Heart left ventricle (tissue), 16 donors: ENCODE measurements around the gene JSRP1. TPM values are rescaled to one million over a fixed set of nuclear protein-coding genes. Genes with fewer than 3 reads are reported as not detected.

Experiments used
- ATAC-seq, 4 donors: fragments of 200-7000 bp; cut with Tn5 transposase; one replicate each; pipeline ENCODE4 v1.9.1; 2020 to 2022; ENCODE audit warnings: moderate library complexity in 4 of 4, mild to moderate bottlenecking in 3 of 4, moderate number of reproducible peaks in 1 of 4
- DNase-seq, 5 donors: peaks; one replicate each; pipeline ENCODE4 v3.0.0-alpha.2; 2020
- H3K27ac ChIP-seq, 12 donors: fragments of 200-600 bp; sonication (generic) in 4 of 12; one replicate each; pipeline versions ENCODE4 v1.5.0 to v1.8.0; 2016 to 2022; ENCODE audit warnings: mild to moderate bottlenecking in 2 of 12
- H3K27me3 ChIP-seq, 9 donors: fragments of 200-600 bp; sonication (generic) in 2 of 9; one replicate each; pipeline versions ENCODE4 v1.5.1 to v1.8.0; 2016 to 2022; ENCODE audit warnings: mild to moderate bottlenecking in 3 of 9
- H3K36me3 ChIP-seq, 9 donors: fragments of 200-600 bp; sonication (generic) in 2 of 9; one replicate each; pipeline versions ENCODE4 v1.5.0 to v1.8.0; 2018 to 2022; ENCODE audit warnings: mild to moderate bottlenecking in 2 of 9
- H3K4me1 ChIP-seq, 12 donors: fragments of 200-600 bp; sonication (generic) in 4 of 12; one replicate each; pipeline versions ENCODE4 v1.5.0 to v1.8.0; 2016 to 2022; ENCODE audit warnings: mild to moderate bottlenecking in 3 of 12
- H3K4me3 ChIP-seq, 12 donors: fragments of 200-600 bp; sonication (generic) in 4 of 12; one replicate each; pipeline versions ENCODE4 v1.5.0 to v1.8.0; 2017 to 2022; ENCODE audit warnings: mild to moderate bottlenecking in 9 of 12, moderate library complexity in 4 of 12
- H3K9me3 ChIP-seq, 12 donors: fragments of 200-600 bp; sonication (generic) in 4 of 12; one replicate each; pipeline versions ENCODE4 v1.5.0 to v1.8.0; 2016 to 2022; ENCODE audit warnings: mild to moderate bottlenecking in 1 of 12
- CTCF ChIP-seq, 12 donors: fragments of 200-600 bp; sonication (generic) in 4 of 12; IDR thresholded peaks; one replicate each; pipeline versions ENCODE4 v1.5.0 to v1.8.0; 2018 to 2022; ENCODE audit warnings: antibody characterized with exemption in 12 of 12, mild to moderate bottlenecking in 5 of 12
- POLR2A ChIP-seq, 2 donors: fragments of 450-650 bp; IDR thresholded peaks; one replicate each; pipeline ENCODE4 v1.6.1; 2017; ENCODE audit warnings: antibody characterized with exemption in 2 of 2, mild to moderate bottlenecking in 2 of 2, moderate library complexity in 2 of 2
- WGBS, 4 donors: extraction: QIAGEN DNeasy Blood & Tissue Kit in 2 of 4; methylation state at CpG; one replicate each; pipeline versions ENCODE4 v1.1.5 to v1.1.7; 2013 to 2018; 5-methylcytosine and 5-hydroxymethylcytosine counted together
- intact Hi-C, 10 donors: fragments of 100-400 bp; cut with DNase I; formaldehyde crosslinking; loops; one replicate each; pipeline versions ENCODE4 v1.11.1 to v1.14.2; 2022
- polyA plus RNA-seq, 2 donors: library from polyadenylated mRNA; stranded (reverse); fragments of 200-250 nt; gene quantifications; one replicate each; pipeline ENCODE4 v1.2.3, GENCODE V29; 2013
- total RNA-seq, 9 donors: library from RNA; depleted of rRNA in 2 of 9; stranded (reverse); fragments of >200 nt in 2 of 9; fragmentation: NEBNext Ultra II Directional in 3 of 9; extraction: Animal tissue kit (Norgen Biotek cat#: 25700) in 3 of 9; gene quantifications; one replicate each; pipeline versions ENCODE4 v1.1.0 to v1.2.4, GENCODE V29; 2016 to 2023
- donor health status: ischemic (EF 13 %, LVEDD 7.1; RV severe dilation, severe dysfunction).
- donor health status: healthy with polysubstance abuse.
- donor health status: DM: no; HTN: yes; CAD: no.
- donor health status: DM: no; HTN: no; CAD: no.
- donor health status: ischemic (EF 25% LVEDD 6.9; RV normal size, moderate dysfunction).
- donor health status: ischemic (EF 25% LVEDD 5.7; RV mildly dilated, moderate dysfunction).
- donor health status: healthy.
- donor health status: DM: yes; HTN: yes; CAD: no.
- donor health status: ischemic (EF 35%, LVEDD 5.7; RV mildly dilated, moderate dysfunction).
- donor health status: nonischemic (EF 11% LVEDD 7.7; RV severe dilation, severe dysfunction).
- donor health status: DM: yes; HTN: yes; CAD: no.
- donor health status: PGD.
- donor health status: ischemic (EF 29% LVEDD 5.4; RV normal size, mild dysfunction).
- donor health status: nonischemic (EF 23%, LVEDD 6.1; RV moderate dilation, normal function).

Gene JSRP1
- total and polyA plus RNA-seq, 11 donors = 0.25 to 0.34 TPM; not detected in 9

DNA sequence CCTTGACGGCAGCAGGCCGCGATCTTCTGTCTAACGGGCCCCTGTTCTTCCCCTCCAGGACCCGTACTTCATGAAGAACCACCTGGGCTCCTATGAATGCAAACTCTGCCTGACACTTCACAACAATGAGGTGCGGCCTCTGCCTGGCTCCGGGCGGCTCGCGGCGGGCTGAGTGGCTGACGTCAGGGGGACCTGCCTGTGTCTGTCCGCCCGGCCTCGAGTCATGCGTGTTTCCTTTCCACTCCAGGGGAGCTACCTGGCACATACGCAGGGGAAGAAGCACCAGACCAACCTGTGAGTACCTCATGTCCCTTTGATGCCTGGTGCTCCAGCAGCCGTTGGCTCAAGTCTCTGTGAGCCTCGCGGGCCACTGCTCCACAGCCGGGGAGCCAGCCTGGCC, 11.7 kb downstream of the JSRP1 start:
- TF ChIP-seq POLR2A (IDR thresholded peaks at IDR 0.05) = no peak
- TF ChIP-seq CTCF (IDR thresholded peaks at IDR 0.05) = no peak
- Histone ChIP-seq H3K9me3 (no peaks in the 10 kb centered on the region), H3K36me3 (peaks cover 4 to 58% (median 48%) of the 10 kb centered on the region in 9 donors), H3K27me3 (peaks cover 0 to 5% (median 3%) of the 10 kb centered on the region in 9 donors), H3K4me3 (no peak overlapping the region), H3K4me1 (peaks cover 6 to 52% (median 34%) of the 10 kb centered on the region in 12 donors), H3K27ac (no peak overlapping the region)
- ATAC-seq = no peak
- no peak for DNase-seq
- WGBS, 4 donors = 94 to 96% (median 94%) methylated on average over 18 to 21 of the region's 21 CpGs
- intact Hi-C loops = no loop called here

- Histone ChIP-seq H3K4me1 (peaks cover 6 to 56% (median 39%) of the 10 kb centered on the region in 12 donors), H3K4me3 (no peak overlapping the region), H3K9me3 (no peaks in the 10 kb centered on the region), H3K27ac (no peak overlapping the region), H3K36me3 (peaks cover 4 to 58% (median 48%) of the 10 kb centered on the region in 9 donors), H3K27me3 (peaks cover 0 to under 1% (median 0%) of the 10 kb centered on the region in 9 donors)
- intact Hi-C loops = no loop called here
- DNase-seq (no peak), ATAC-seq (no peak)
- 91 to 96% (median 93%) methylated on average over 10 to 12 of the region's 12 CpGs for WGBS, 4 donors
- TF ChIP-seq CTCF (IDR thresholded peaks at IDR 0.05) = no peak
- TF ChIP-seq POLR2A (IDR thresholded peaks at IDR 0.05) = no peak
Observed at GRCh38 chr19:2244125-2244411, 12.1 kb downstream of the JSRP1 start.

DNA sequence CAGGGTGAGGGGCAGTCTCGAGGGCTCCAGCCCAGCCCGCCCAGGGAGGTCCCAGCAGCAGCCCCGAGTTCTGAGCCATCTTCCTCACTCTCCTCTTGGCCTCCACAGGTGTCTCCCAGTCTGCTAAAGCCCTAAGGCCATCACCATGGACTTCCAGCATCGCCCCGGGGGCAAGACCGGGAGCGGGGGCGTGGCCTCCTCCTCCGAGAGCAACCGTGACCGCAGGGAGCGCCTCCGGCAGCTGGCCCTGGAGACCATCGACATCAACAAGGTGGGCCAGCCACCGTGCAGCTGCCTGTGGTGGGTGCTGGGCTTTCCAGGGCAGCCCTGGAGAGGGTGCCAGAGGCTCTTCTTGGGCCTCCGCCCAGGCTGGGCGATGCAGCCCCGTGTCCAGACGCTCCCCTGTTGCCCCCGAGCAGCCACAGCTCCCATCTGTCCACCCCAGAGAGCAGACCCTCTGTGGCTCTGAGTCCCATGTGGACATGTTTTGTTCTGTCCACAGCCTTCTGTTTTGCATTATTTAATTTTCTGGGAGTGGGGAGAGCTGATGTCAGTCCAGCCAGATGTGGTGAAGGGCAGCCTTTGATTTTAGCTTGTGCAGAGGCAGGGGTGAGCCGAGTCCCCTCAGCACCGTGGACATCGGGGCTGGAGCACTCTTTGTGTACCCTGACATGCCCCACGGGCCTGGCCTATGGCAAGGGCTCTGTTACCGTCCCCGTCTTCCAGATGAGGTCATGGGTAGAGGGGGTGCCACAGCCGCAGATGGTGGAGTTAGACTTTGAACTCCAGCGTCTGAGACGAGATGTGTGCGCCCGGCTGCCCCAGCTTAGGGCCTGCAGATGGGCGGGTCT, 12.7 kb downstream of the JSRP1 start:
- Histone ChIP-seq H3K9me3 (no peaks in the 10 kb centered on the region), H3K4me1 (peaks cover 6 to 62% (median 44%) of the 10 kb centered on the region in 12 donors), H3K27ac (no peak overlapping the region), H3K4me3 (no peak overlapping the region), H3K27me3 (no peaks in the 10 kb centered on the region), H3K36me3 (peaks cover 4 to 54% (median 48%) of the 10 kb centered on the region in 9 donors)
- intact Hi-C loops = no loop called here
- TF ChIP-seq POLR2A (IDR thresholded peaks at IDR 0.05) = no peak
- no peak for TF ChIP-seq CTCF (IDR thresholded peaks at IDR 0.05)
- DNase-seq (no peak), ATAC-seq (no peak)
- 81 to 84% (median 84%) methylated on average over 18 to 32 of the region's 32 CpGs for WGBS, 4 donors

- peaks cover 4 to 54% (median 47%) of the 10 kb centered on the region in 9 donors for H3K36me3 ChIP-seq
- no peaks in the 10 kb centered on the region for H3K27me3 ChIP-seq
- no peak overlapping the region for H3K4me3 ChIP-seq
- ATAC-seq (no peak), DNase-seq (no peak)
- WGBS, 4 donors = 81 to 91% (median 89%) methylated on average over 8 of the region's 8 CpGs
- H3K27ac ChIP-seq = no peak overlapping the region
- no peaks in the 10 kb centered on the region for H3K9me3 ChIP-seq
- intact Hi-C loops = no loop called here
- peaks cover 10 to 68% (median 51%) of the 10 kb centered on the region in 12 donors for H3K4me1 ChIP-seq
- TF ChIP-seq CTCF (IDR thresholded peaks at IDR 0.05) = no peak
- no peak for TF ChIP-seq POLR2A (IDR thresholded peaks at IDR 0.05)
Observed at GRCh38 chr19:2242816-2243215, 13.4 kb downstream of the JSRP1 start.
